GM23338 (cell line): Measurements from ENCODE around the gene PPM1H. TPM values are rescaled to one million over a fixed set of nuclear protein-coding genes. Genes with fewer than 3 reads are reported as not detected.
A peak's percentile ranks its signal among the peaks of the same experiment; 100 is the strongest.

ENCODE experiments used
- ATAC-seq: fragments of 200-7000 bp; cut with Tn5 transposase; 3 replicates; pipeline ENCODE4 v1.9.1; 2020
- DNase-seq: peaks from one replicate; pipeline ENCODE4 v3.0.0-alpha.2; 2015; ENCODE audit warnings: low spot score
- H2AFZ ChIP-seq: fragments of 200-600 bp; sonication (generic); 2 replicates; pipeline ENCODE4 v1.8.0; 2016; ENCODE audit warnings: antibody characterized with exemption, mild to moderate bottlenecking, moderate library complexity
- H3F3A ChIP-seq: fragments of 200-600 bp; sonication (generic); replicated peaks from 2 replicates; pipeline ENCODE4 v1.8.0; 2017; ENCODE audit warnings: antibody characterized with exemption, mixed run types, low read depth
- H3K27ac ChIP-seq: fragments of 200-600 bp; sonication (generic); 2 replicates; pipeline ENCODE4 v1.6.1; 2016; ENCODE audit warnings: low read depth
- H3K27me3 ChIP-seq: fragments of 200-600 bp; sonication (generic); 2 replicates; pipeline ENCODE4 v1.8.0; 2016; ENCODE audit warnings: mild to moderate bottlenecking, mixed run types, moderate library complexity; ENCODE audit not compliant: insufficient read depth
- H3K36me3 ChIP-seq: fragments of 200-600 bp; sonication (generic); 2 replicates; pipeline ENCODE4 v1.8.0; 2016; ENCODE audit warnings: mild to moderate bottlenecking; ENCODE audit not compliant: insufficient read depth
- H3K4me1 ChIP-seq: fragments of 200-600 bp; sonication (generic); 2 replicates; pipeline ENCODE4 v1.8.0; 2016; ENCODE audit warnings: mild to moderate bottlenecking, moderate library complexity; ENCODE audit not compliant: insufficient read depth
- H3K4me2 ChIP-seq: fragments of 200-600 bp; sonication (generic); 2 replicates; pipeline ENCODE4 v1.7.1; 2017; ENCODE audit warnings: mixed run types
- H3K4me3 ChIP-seq: fragments of 200-600 bp; sonication (generic); 2 replicates; pipeline ENCODE4 v1.6.1; 2016; ENCODE audit warnings: mixed run types
- H3K79me2 ChIP-seq: fragments of 200-600 bp; sonication (generic); replicated peaks from 2 replicates; pipeline ENCODE4 v1.8.0; 2017; ENCODE audit warnings: mild to moderate bottlenecking; ENCODE audit not compliant: insufficient read depth
- H3K9me2 ChIP-seq: fragments of 200-600 bp; sonication (generic); 2 replicates; pipeline ENCODE4 v1.8.0; 2017; ENCODE audit not compliant: insufficient read depth
- H4K20me1 ChIP-seq: fragments of 200-600 bp; sonication (generic); replicated peaks from 2 replicates; pipeline ENCODE4 v1.8.0; 2017; ENCODE audit warnings: mild to moderate bottlenecking; ENCODE audit not compliant: insufficient read depth
- H3K27ac Mint-ChIP-seq: 2 replicates; pipeline ENCODE4 v1.8.0; 2020; ENCODE audit warnings: inconsistent platforms, mild to moderate bottlenecking, moderate library complexity, mixed read lengths
- H3K27me3 Mint-ChIP-seq: 3 replicates; pipeline ENCODE4 v1.8.0; 2022; ENCODE audit warnings: low read depth, mild to moderate bottlenecking, moderate library complexity, mixed read lengths, inconsistent platforms; ENCODE audit not compliant: insufficient read depth, poor library complexity
- H3K36me3 Mint-ChIP-seq: 3 replicates; pipeline ENCODE4 v1.8.0; 2021; ENCODE audit warnings: low read depth, mild to moderate bottlenecking, inconsistent platforms, moderate library complexity, mixed read lengths
- H3K4me1 Mint-ChIP-seq: 3 replicates; pipeline ENCODE4 v1.8.0; 2020; ENCODE audit warnings: mild to moderate bottlenecking, inconsistent platforms, mixed read lengths
- H3K4me3 Mint-ChIP-seq: 3 replicates; pipeline ENCODE4 v1.8.0; 2021; ENCODE audit warnings: moderate library complexity, mild to moderate bottlenecking, inconsistent platforms, mixed read lengths
- H3K9me3 Mint-ChIP-seq: 3 replicates; pipeline ENCODE4 v1.8.0; 2020; ENCODE audit warnings: moderate library complexity, mild to moderate bottlenecking, inconsistent platforms, mixed read lengths
- EZH2phosphoT487 ChIP-seq: fragments of 200-600 bp; sonication (generic); IDR thresholded peaks from one replicate; pipeline ENCODE4 v1.8.1; 2018; ENCODE audit warnings: antibody characterized with exemption; ENCODE audit not compliant: unreplicated experiment
- JUNB ChIP-seq: IDR thresholded peaks from one replicate; pipeline ENCODE4 v1.6.1; 2016; ENCODE audit warnings: antibody characterized with exemption; ENCODE audit not compliant: unreplicated experiment
- NANOG ChIP-seq: IDR thresholded peaks from 2 replicates; pipeline ENCODE4 v1.6.1; 2016; ENCODE audit warnings: antibody characterized with exemption, borderline replicate concordance
- POLR2AphosphoS5 ChIP-seq: IDR thresholded peaks from 2 replicates; pipeline ENCODE4 v1.6.1; 2016; ENCODE audit warnings: antibody characterized with exemption, low read depth
- STAT1 ChIP-seq: IDR thresholded peaks from one replicate; pipeline ENCODE4 v1.6.1; 2016; ENCODE audit warnings: antibody characterized with exemption; ENCODE audit not compliant: unreplicated experiment
- ZNF114 ChIP-seq: fragments of 250-450 bp; sonication (Bioruptor Pico); IDR thresholded peaks from 2 replicates; pipeline ENCODE4 v1.5.0; 2020; ENCODE audit warnings: mild to moderate bottlenecking, moderate library complexity
- ZNF331 ChIP-seq: fragments of 250-450 bp; sonication (Bioruptor Pico); IDR thresholded peaks from 2 replicates; pipeline ENCODE4 v1.5.0; 2020; ENCODE audit warnings: low read depth, mild to moderate bottlenecking, moderate library complexity
- polyA plus RNA-seq: library from polyadenylated mRNA; unstranded; fragments of >200 nt; fragmentation: Nextera tagmentation; extraction: Ambion mirVana; gene quantifications from 2 replicates; pipeline ENCODE4 v1.2.1, GENCODE V29; 2016
- total RNA-seq: library from RNA; depleted of rRNA; stranded (reverse); fragments of >200 nt; shearing (Covaris generic); gene quantifications from 2 replicates; pipeline ENCODE4 v1.2.3, GENCODE V29; 2014
- TF ChIP-seq, protein P1 (sequence below), 2 experiments: fragments of 200-600 bp in 1 of 2; sonication (generic) in 1 of 2; conservative IDR thresholded peaks; 2 replicates each; pipeline versions ENCODE4 v1.5.1 to v1.6.1; 2016 to 2017; ENCODE audit warnings: antibody characterized with exemption in 2 of 2, low read depth in 2 of 2, mild to moderate bottlenecking in 2 of 2, moderate library complexity in 1 of 2
- TF ChIP-seq, protein P2 (sequence below): fragments of 250-450 bp; sonication (Bioruptor Pico); IDR thresholded peaks from 2 replicates; pipeline ENCODE4 v1.5.0; 2020; ENCODE audit warnings: mild to moderate bottlenecking, moderate library complexity

The PPM1H gene
- total and polyA plus RNA-seq, 2 experiments from 2014 or later: 11.4 to 41.2 TPM

- TF ChIP-seq, protein P1, sequence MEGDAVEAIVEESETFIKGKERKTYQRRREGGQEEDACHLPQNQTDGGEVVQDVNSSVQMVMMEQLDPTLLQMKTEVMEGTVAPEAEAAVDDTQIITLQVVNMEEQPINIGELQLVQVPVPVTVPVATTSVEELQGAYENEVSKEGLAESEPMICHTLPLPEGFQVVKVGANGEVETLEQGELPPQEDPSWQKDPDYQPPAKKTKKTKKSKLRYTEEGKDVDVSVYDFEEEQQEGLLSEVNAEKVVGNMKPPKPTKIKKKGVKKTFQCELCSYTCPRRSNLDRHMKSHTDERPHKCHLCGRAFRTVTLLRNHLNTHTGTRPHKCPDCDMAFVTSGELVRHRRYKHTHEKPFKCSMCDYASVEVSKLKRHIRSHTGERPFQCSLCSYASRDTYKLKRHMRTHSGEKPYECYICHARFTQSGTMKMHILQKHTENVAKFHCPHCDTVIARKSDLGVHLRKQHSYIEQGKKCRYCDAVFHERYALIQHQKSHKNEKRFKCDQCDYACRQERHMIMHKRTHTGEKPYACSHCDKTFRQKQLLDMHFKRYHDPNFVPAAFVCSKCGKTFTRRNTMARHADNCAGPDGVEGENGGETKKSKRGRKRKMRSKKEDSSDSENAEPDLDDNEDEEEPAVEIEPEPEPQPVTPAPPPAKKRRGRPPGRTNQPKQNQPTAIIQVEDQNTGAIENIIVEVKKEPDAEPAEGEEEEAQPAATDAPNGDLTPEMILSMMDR (conservative IDR thresholded peaks at IDR 0.05; ENCODE audit: low read depth in 2 of 2): no peak
- no peak for TF ChIP-seq EZH2phosphoT487
- TF ChIP-seq, protein P2, sequence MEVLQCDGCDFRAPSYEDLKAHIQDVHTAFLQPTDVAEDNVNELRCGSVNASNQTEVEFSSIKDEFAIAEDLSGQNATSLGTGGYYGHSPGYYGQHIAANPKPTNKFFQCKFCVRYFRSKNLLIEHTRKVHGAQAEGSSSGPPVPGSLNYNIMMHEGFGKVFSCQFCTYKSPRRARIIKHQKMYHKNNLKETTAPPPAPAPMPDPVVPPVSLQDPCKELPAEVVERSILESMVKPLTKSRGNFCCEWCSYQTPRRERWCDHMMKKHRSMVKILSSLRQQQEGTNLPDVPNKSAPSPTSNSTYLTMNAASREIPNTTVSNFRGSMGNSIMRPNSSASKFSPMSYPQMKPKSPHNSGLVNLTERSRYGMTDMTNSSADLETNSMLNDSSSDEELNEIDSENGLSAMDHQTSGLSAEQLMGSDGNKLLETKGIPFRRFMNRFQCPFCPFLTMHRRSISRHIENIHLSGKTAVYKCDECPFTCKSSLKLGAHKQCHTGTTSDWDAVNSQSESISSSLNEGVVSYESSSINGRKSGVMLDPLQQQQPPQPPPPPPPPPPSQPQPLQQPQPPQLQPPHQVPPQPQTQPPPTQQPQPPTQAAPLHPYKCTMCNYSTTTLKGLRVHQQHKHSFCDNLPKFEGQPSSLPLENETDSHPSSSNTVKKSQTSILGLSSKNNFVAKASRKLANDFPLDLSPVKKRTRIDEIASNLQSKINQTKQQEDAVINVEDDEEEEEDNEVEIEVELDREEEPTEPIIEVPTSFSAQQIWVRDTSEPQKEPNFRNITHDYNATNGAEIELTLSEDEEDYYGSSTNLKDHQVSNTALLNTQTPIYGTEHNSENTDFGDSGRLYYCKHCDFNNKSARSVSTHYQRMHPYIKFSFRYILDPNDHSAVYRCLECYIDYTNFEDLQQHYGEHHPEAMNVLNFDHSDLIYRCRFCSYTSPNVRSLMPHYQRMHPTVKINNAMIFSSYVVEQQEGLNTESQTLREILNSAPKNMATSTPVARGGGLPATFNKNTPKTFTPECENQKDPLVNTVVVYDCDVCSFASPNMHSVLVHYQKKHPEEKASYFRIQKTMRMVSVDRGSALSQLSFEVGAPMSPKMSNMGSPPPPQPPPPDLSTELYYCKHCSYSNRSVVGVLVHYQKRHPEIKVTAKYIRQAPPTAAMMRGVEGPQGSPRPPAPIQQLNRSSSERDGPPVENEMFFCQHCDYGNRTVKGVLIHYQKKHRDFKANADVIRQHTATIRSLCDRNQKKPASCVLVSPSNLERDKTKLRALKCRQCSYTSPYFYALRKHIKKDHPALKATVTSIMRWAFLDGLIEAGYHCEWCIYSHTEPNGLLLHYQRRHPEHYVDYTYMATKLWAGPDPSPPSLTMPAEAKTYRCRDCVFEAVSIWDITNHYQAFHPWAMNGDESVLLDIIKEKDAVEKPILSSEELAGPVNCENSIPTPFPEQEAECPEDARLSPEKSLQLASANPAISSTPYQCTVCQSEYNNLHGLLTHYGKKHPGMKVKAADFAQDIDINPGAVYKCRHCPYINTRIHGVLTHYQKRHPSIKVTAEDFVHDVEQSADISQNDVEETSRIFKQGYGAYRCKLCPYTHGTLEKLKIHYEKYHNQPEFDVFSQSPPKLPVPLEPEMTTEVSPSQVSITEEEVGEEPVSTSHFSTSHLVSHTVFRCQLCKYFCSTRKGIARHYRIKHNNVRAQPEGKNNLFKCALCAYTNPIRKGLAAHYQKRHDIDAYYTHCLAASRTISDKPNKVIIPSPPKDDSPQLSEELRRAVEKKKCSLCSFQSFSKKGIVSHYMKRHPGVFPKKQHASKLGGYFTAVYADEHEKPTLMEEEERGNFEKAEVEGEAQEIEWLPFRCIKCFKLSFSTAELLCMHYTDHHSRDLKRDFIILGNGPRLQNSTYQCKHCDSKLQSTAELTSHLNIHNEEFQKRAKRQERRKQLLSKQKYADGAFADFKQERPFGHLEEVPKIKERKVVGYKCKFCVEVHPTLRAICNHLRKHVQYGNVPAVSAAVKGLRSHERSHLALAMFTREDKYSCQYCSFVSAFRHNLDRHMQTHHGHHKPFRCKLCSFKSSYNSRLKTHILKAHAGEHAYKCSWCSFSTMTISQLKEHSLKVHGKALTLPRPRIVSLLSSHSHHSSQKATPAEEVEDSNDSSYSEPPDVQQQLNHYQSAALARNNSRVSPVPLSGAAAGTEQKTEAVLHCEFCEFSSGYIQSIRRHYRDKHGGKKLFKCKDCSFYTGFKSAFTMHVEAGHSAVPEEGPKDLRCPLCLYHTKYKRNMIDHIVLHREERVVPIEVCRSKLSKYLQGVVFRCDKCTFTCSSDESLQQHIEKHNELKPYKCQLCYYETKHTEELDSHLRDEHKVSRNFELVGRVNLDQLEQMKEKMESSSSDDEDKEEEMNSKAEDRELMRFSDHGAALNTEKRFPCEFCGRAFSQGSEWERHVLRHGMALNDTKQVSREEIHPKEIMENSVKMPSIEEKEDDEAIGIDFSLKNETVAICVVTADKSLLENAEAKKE (CRISPR knock-in tag): no peak
- TF ChIP-seq JUNB: no peak
These were observed 145.1 kb downstream of the PPM1H start (continued) for GRCh38 chr12:62789851-62790250.

DNA sequence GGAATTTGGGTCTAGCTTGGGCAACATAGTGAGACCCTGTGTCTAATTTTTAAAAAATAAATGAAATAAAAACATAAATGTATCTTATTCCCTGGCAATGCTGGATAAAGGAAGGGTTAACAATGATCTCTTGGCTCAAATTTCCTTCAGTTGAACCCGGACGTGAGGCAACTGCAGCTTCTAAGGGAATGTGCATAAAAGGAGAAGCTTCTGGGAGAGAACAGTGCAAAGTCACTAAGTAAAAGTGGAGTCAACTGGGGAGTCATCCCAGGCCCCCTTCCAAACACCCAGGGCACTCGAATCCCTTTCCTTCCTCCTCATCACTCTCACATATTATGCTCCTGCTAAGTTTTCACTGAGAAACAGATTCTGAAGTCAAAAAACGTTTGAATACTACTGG, 147.3 kb downstream of the PPM1H start:
- Histone ChIP-seq H2AFZ (no peak overlapping the region), H3K4me1 (peaks cover 20% of the 10 kb centered on the region), H4K20me1 (no peaks in the 10 kb centered on the region), H3K79me2 (no peaks in the 10 kb centered on the region; the same call in none of the 2 replicates), H3K4me2 (no peak overlapping the region), H3K27me3 (no peaks in the 10 kb centered on the region), H3F3A (no peaks in the 10 kb centered on the region), H3K4me3 (no peak overlapping the region), H3K36me3 (no peaks in the 10 kb centered on the region), H3K27ac (no peak overlapping the region), H3K9me2 (no peaks in the 10 kb centered on the region)
- Mint-ChIP-seq H3K27ac (peak overlapping the region; percentile 24; the same call in 1 of the 2 replicates), H3K9me3 (no peaks in the 10 kb centered on the region), H3K4me1 (peaks cover 40% of the 10 kb centered on the region), H3K4me3 (no peak overlapping the region), H3K27me3 (peaks cover 5% of the 10 kb centered on the region), H3K36me3 (peaks cover 15% of the 10 kb centered on the region)
- ATAC-seq (no peak), DNase-seq (no peak)
- no peak for TF ChIP-seq ZNF114 (CRISPR knock-in tag)
- no peak for TF ChIP-seq POLR2AphosphoS5
- TF ChIP-seq EZH2phosphoT487: no peak
- TF ChIP-seq ZNF331: no peak
- TF ChIP-seq, protein P1 (conservative IDR thresholded peaks at IDR 0.05; ENCODE audit: low read depth in 2 of 2): no peak
- TF ChIP-seq STAT1: no peak
- no peak for TF ChIP-seq NANOG
